Measurements from ENCODE around the gene SRXN1.

SRXN1 gene

DNA sequence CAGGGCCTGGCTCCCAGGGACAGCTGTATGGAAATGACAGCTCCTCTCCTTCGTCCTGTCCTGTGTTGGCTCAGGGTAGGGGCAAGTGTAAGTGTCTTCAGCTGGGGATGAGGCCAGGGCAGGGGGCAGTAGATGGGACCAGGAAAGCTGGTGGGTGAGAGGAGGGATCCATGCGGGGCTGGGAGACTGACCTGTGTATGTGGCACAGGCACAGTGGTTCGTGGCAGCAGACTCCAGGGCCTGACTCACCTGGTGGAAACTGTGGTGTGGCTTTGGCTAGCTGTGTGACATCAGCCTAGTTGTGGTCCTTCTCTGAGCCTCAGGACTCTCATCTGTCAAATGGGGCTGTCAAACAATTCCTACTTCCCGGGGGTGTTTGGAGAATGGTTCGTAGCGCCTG is 36.3 kb upstream of the SRXN1 start:
- Mint-ChIP-seq H3K27me3 (ENCODE audit: low read depth) (peaks cover 45% of the 10 kb centered on the region), H3K4me1 (no peaks in the 10 kb centered on the region), H3K4me3 (no peak overlapping the region), H3K27ac (no peak overlapping the region), H3K9me3 (no peaks in the 10 kb centered on the region), H3K36me3 (ENCODE audit: low read depth) (no peaks in the 10 kb centered on the region)
- TF ChIP-seq, protein P1, sequence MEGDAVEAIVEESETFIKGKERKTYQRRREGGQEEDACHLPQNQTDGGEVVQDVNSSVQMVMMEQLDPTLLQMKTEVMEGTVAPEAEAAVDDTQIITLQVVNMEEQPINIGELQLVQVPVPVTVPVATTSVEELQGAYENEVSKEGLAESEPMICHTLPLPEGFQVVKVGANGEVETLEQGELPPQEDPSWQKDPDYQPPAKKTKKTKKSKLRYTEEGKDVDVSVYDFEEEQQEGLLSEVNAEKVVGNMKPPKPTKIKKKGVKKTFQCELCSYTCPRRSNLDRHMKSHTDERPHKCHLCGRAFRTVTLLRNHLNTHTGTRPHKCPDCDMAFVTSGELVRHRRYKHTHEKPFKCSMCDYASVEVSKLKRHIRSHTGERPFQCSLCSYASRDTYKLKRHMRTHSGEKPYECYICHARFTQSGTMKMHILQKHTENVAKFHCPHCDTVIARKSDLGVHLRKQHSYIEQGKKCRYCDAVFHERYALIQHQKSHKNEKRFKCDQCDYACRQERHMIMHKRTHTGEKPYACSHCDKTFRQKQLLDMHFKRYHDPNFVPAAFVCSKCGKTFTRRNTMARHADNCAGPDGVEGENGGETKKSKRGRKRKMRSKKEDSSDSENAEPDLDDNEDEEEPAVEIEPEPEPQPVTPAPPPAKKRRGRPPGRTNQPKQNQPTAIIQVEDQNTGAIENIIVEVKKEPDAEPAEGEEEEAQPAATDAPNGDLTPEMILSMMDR (IDR thresholded peaks at IDR 0.05; ENCODE audit: unreplicated experiment in 3 of 3), result no peak

DNA sequence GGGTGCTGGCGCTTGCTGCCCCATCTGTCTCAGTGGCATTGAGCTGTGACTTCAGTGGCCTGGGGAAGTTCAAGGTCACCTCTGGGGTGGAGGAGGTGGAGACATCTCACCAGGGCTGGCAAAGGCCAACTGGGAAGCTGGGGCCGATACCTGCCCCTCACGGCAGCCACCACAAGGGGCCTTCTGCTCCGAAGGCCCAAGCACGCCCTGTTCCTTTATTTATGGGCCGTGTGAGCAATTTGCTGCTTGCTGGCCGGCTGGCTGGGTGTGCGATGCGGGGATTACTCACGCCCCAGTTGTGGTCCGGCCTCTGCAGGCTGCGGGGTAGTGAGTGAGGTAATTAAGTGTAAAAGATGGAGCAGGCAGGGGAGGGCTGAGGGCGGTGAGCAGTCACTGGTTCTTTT is 35.8 kb upstream of the SRXN1 start:
- no peak overlapping the region for H3K27ac Mint-ChIP-seq
- TF ChIP-seq, protein P1 (IDR thresholded peaks at IDR 0.05; ENCODE audit: unreplicated experiment in 3 of 3), result no peak
- no peaks in the 10 kb centered on the region for H3K36me3 Mint-ChIP-seq (ENCODE audit: low read depth)
- no peaks in the 10 kb centered on the region for H3K9me3 Mint-ChIP-seq
- no peak overlapping the region for H3K4me3 Mint-ChIP-seq
- peaks cover 41% of the 10 kb centered on the region for H3K27me3 Mint-ChIP-seq (ENCODE audit: low read depth)
- no peaks in the 10 kb centered on the region for H3K4me1 Mint-ChIP-seq

DNA sequence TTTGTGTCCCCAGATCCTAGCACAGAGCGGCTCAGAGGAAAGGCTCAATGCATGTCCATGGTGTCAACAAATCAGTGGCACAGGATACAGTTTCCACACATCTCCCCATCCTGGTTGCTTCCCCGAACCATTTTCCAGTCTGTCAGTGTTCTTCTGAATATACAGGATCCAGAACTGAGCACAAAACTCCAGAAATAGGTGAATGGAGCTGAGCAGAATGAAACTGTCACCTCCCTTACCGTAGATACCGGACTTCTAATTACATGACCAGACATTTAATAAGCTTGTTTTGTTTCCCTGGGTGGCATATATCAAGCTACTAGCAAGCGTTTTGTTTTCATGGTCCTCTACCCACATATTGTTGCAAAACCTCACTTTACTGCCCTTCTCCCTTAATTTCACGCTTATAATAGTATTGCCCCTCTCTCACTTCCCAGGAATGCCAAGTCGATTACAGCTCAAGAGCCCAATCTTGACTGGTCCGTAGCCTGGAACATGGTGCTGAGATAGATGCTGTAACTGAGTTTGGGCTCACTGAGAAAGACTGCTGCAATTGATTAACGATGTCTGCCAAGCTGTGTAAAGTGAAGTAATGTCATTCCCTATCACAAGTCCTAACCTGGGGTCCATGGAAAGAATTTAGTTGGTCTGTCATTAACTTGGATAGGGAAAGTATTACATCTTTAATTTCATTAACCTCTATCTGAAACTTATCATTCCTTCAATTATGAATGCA is 34.6 kb upstream of the SRXN1 start:
- Mint-ChIP-seq H3K27me3 (ENCODE audit: low read depth) (peaks cover 42% of the 10 kb centered on the region), H3K4me1 (no peaks in the 10 kb centered on the region), H3K36me3 (ENCODE audit: low read depth) (no peaks in the 10 kb centered on the region), H3K9me3 (no peaks in the 10 kb centered on the region), H3K27ac (no peak overlapping the region), H3K4me3 (no peak overlapping the region)
- TF ChIP-seq, protein P1 (IDR thresholded peaks at IDR 0.05; ENCODE audit: unreplicated experiment in 3 of 3), result no peak

DNA sequence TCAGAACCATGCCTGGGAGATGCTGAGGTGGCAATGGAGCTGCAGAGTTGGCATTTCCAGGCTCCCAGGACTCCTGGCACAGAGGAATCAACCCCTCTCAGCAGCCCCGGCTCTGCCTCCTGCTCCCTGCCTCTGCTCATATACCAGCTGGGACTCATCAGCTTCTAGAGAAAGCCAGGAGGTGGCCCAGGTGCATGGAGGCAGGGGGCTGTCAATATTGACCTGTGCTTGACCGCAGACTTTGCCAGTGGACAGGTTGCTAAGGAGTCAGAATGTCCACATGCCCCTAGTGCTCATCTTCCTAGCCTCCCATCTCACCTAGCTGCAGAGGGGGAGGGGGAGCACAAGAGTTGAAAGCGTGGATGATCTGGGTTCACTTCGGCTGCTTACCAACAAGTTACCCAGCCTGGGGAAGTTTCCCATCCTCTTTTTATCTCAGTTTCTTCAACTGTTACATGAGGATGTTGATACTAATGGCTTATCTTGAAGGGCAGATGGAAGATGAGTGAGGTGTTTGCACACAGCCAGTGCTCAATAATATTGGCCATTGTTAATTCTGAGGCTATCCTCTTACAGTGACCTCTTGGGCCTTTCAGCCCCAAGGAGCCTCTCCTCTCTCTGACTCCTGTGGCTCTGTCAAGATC is 31.8 kb upstream of the SRXN1 start:
- TF ChIP-seq, protein P1 (IDR thresholded peaks at IDR 0.05; ENCODE audit: unreplicated experiment in 3 of 3), result no peak
- H3K4me3 Mint-ChIP-seq, result no peak overlapping the region
- no peak overlapping the region for H3K27ac Mint-ChIP-seq
- H3K36me3 Mint-ChIP-seq (ENCODE audit: low read depth), result no peaks in the 10 kb centered on the region
- H3K4me1 Mint-ChIP-seq, result no peaks in the 10 kb centered on the region
- H3K27me3 Mint-ChIP-seq (ENCODE audit: low read depth), result peaks cover 46% of the 10 kb centered on the region
- no peaks in the 10 kb centered on the region for H3K9me3 Mint-ChIP-seq

DNA sequence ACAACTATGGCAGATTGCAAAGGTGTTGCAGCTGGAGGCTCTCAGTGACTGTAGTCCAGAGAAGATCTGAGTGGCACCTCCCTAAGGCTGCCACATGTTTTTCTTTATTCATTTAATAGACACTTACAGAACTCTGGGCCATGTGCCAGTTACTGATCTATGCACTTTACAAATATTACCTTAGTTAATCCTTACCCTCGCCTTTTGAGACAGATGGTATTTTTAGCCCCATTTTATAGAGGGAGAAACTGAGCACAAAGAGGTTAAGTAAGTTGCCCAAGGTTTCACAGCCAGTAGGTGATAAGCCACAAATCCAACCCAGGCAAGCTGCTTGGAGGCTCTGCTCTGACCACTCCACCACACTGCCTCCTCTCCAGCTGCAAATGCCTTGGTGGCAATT is 29.1 kb upstream of the SRXN1 start:
- TF ChIP-seq, protein P1 (IDR thresholded peaks at IDR 0.05; ENCODE audit: unreplicated experiment in 3 of 3), result no peak
- no peak overlapping the region for H3K4me3 Mint-ChIP-seq
- no peaks in the 10 kb centered on the region for H3K9me3 Mint-ChIP-seq
- H3K27me3 Mint-ChIP-seq (ENCODE audit: low read depth), result peaks cover 52% of the 10 kb centered on the region
- no peak overlapping the region for H3K27ac Mint-ChIP-seq
- H3K36me3 Mint-ChIP-seq (ENCODE audit: low read depth), result no peaks in the 10 kb centered on the region
- no peaks in the 10 kb centered on the region for H3K4me1 Mint-ChIP-seq
